Measurements from ENCODE around the gene TRAK1.
A peak's percentile ranks its signal among the peaks of the same experiment; 100 is the strongest.

- TF ChIP-seq CTCF (conservative IDR thresholded peaks at IDR 0.05) (peak; percentile 86), EZH2 (IDR thresholded peaks at IDR 0.05; ENCODE audit: low read depth) (no peak)
These were observed 156.4 kb downstream of the TRAK1 start for GRCh38 chr3:42247576-42248027.
